ENCODE results near the gene BTBD6. TPM values are rescaled to one million over a fixed set of nuclear protein-coding genes. Genes with fewer than 3 reads are reported as not detected.

BTBD6 gene
- total and polyA plus RNA-seq, 3 experiments from 2014 or later: 16.2 to 55.0 (median 54.1) TPM

DNA sequence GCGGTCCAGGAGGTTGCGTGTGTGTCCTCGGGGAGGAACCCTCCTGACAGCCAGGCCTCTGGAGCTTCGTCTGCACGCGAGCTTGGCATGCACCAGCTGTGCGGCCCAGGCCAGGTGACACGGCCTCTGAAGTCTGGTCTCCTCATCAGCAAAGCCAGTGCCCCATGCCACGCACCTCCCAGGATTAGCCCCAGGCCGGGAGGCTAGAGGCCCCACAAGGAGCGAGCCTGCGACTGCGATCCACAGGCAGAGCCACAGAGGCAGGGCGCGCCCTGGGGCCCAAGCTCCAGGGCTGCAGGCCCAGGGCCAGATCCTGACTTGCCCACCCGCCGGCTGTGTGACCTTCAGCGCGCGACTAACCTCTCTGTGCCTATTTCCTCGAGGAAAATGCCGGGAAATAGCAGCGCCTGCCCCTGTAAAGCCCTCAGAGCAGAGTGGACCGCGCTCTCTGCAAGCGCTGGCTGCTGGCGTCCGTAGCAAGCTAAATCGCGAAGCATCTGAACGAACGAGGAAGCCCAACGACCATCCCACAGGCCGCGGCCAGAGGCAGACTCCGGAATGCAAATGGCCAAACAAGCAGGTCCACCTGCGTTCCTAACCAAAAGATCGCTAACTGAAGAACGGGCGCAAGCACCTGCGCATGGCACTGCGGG lies 492 bp upstream of the BTBD6 start:
- H3K4me3 Mint-ChIP-seq: peak overlapping the region; percentile 76 to 90 (median 79)

DNA sequence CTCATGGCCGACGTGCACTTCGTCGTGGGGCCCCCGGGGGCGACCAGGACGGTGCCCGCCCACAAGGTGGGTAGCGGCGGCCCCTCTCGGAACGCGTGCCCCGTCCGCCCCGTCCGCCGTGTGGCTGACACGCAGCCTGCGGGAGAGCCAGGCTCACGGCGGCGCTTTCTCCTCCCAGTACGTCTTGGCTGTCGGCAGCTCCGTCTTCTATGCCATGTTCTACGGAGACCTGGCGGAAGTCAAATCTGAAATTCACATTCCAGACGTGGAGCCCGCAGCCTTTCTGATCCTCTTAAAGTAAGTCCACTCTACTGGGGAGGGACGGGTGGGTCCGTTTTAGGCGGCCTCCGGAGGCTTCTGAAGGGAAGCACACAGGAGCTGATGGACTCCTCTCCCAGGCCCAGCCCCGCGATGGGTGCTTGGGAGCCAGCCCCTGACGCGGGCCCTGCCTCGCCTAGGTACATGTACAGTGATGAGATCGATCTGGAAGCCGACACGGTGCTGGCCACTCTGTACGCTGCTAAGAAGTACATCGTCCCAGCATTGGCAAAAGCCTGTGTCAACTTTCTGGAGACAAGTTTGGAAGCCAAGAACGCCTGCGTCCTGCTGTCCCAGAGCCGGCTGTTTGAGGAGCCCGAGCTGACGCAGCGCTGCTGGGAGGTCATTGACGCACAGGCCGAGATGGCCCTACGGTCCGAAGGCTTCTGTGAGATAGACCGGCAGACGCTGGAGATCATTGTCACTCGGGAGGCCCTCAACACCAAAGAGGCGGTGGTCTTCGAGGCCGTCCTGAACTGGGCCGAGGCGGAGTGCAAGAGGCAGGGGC lies 1.1 kb downstream of the BTBD6 start:
- H3K4me3 Mint-ChIP-seq: peak overlapping the region; percentile 66 to 83 (median 79)
- POLR2A ChIA-PET: interaction anchor here (1.9 to 2.0 kb wide), 2 partner anchors 51 to 65 kb away, joined by 7 to 15 read pairs; partner anchors contain the start of genes BRF1 and PACS2

More for the DNA sequence above, 492 bp upstream of the BTBD6 start:
- no peak for DNase-seq
- peaks cover 17% of the 10 kb centered on the region for H3K4me1 ChIP-seq (ENCODE audit: insufficient read depth, low read length)
- peak overlapping the region; percentile 51 for H3K27ac ChIP-seq (ENCODE audit: low read depth, low read length)
- H3K36me3 ChIP-seq (ENCODE audit: insufficient read depth, low read length): no peaks in the 10 kb centered on the region
- Mint-ChIP-seq H3K27me3 (no peaks in the 10 kb centered on the region), H3K9me3 (no peaks in the 10 kb centered on the region), H3K4me1 (peaks cover 18 to 46% (median 45%) of the 10 kb centered on the region in 3 donors), H3K27ac (peak overlapping the region; percentile 42 to 95 (median 78)), H3K36me3 (peaks cover 0 to 48% (median 2%) of the 10 kb centered on the region in 3 donors)
- peak overlapping the region; percentile 82 for H3K4me3 ChIP-seq (ENCODE audit: low read length)
- H3K9me3 ChIP-seq (ENCODE audit: low read length): no peaks in the 10 kb centered on the region
- no peaks in the 10 kb centered on the region for H3K27me3 ChIP-seq (ENCODE audit: insufficient read depth, low read length, poor library complexity, severe bottlenecking)
- ChIA-PET POLR2A (interaction anchor here (0.8 to 2.0 kb wide), 4 partner anchors 53 to 495 kb away, joined by 3 to 15 read pairs (median 6); partner anchors contain the start of genes BRF1, GPR132 and PACS2), CTCF (interaction anchor here (0.9 to 1.7 kb wide), 6 partner anchors 9 to 157 kb away, joined by 3 to 11 read pairs (median 4); partner anchors contain the start of genes BRF1 and PACS2)

DNA sequence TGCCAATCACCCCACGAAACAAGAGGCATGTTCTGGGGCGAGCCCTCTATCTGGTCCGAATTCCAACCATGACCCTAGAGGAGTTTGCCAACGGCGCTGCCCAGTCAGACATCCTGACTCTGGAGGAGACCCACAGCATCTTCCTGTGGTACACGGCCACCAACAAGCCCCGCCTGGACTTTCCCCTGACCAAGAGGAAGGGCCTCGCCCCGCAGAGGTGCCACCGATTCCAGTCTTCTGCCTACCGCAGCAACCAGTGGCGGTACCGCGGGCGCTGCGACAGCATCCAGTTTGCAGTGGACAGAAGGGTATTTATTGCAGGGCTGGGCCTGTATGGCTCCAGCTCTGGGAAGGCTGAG lies 1.7 kb downstream of the BTBD6 start:
- Histone ChIP-seq H3K4me3 (ENCODE audit: low read length) (no peak overlapping the region), H3K27me3 (ENCODE audit: insufficient read depth, low read length, poor library complexity, severe bottlenecking) (no peaks in the 10 kb centered on the region), H3K4me1 (ENCODE audit: insufficient read depth, low read length) (peaks cover 17% of the 10 kb centered on the region), H3K36me3 (ENCODE audit: insufficient read depth, low read length) (no peaks in the 10 kb centered on the region), H3K9me3 (ENCODE audit: low read length) (no peaks in the 10 kb centered on the region), H3K27ac (ENCODE audit: low read depth, low read length) (no peak overlapping the region)
- Mint-ChIP-seq H3K36me3 (peaks cover 0 to 48% (median 2%) of the 10 kb centered on the region in 3 donors), H3K4me3 (peak overlapping the region; percentile 54 to 82 (median 79)), H3K27me3 (no peaks in the 10 kb centered on the region), H3K9me3 (no peaks in the 10 kb centered on the region), H3K4me1 (peaks cover 18 to 39% (median 34%) of the 10 kb centered on the region in 3 donors), H3K27ac (peak overlapping the region; percentile 33 to 96 (median 80))
- no peak for DNase-seq
- ChIA-PET CTCF (no interaction called here), POLR2A (no interaction called here)

More for the DNA sequence above, 1.1 kb downstream of the BTBD6 start:
- no peaks in the 10 kb centered on the region for H3K27me3 Mint-ChIP-seq
- Histone ChIP-seq H3K27me3 (ENCODE audit: insufficient read depth, low read length, poor library complexity, severe bottlenecking) (no peaks in the 10 kb centered on the region), H3K9me3 (ENCODE audit: low read length) (no peaks in the 10 kb centered on the region), H3K27ac (ENCODE audit: low read depth, low read length) (no peak overlapping the region), H3K36me3 (ENCODE audit: insufficient read depth, low read length) (no peaks in the 10 kb centered on the region), H3K4me3 (ENCODE audit: low read length) (no peak overlapping the region), H3K4me1 (ENCODE audit: insufficient read depth, low read length) (peaks cover 17% of the 10 kb centered on the region)
- H3K4me1 Mint-ChIP-seq: peaks cover 18 to 44% (median 39%) of the 10 kb centered on the region in 3 donors
- H3K9me3 Mint-ChIP-seq: no peaks in the 10 kb centered on the region
- CTCF ChIA-PET: interaction anchor here (1.6 to 1.7 kb wide), 2 partner anchors 52 to 65 kb away, joined by 4 to 11 read pairs; partner anchors contain the start of genes BRF1 and PACS2
- no peak for DNase-seq
- peak overlapping the region; percentile 70 to 96 (median 80) for H3K27ac Mint-ChIP-seq
- H3K36me3 Mint-ChIP-seq: peaks cover 0 to 53% (median 2%) of the 10 kb centered on the region in 3 donors

DNA sequence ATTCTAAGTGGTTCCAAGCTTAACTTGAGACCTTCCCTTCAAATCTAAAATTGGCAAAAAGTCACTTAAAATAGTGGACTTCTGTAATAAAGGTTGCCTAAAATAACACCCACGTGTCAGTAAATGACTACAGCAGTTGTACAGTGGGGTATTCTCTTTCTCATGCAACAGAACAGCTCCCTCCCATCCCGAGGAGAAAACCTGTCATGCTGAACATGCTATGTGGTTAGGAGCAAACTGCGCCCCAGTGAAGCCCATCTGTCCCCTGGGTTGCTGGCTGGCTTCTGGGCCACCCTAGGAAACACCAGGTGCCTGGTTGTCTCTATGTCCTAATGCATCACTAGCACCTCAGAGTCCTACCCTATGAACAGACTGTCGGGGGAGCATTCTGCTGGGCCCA lies 2.7 kb downstream of the BTBD6 start:
- Histone ChIP-seq H3K27me3 (ENCODE audit: insufficient read depth, low read length, poor library complexity, severe bottlenecking) (no peaks in the 10 kb centered on the region), H3K4me1 (ENCODE audit: insufficient read depth, low read length) (peaks cover 17% of the 10 kb centered on the region), H3K36me3 (ENCODE audit: insufficient read depth, low read length) (no peaks in the 10 kb centered on the region), H3K27ac (ENCODE audit: low read depth, low read length) (no peak overlapping the region), H3K9me3 (ENCODE audit: low read length) (no peaks in the 10 kb centered on the region), H3K4me3 (ENCODE audit: low read length) (no peak overlapping the region)
- ChIA-PET CTCF (no interaction called here), POLR2A (no interaction called here)
- no peak for DNase-seq
- H3K27me3 Mint-ChIP-seq: no peaks in the 10 kb centered on the region
- peaks cover 0 to 43% (median 2%) of the 10 kb centered on the region in 3 donors for H3K36me3 Mint-ChIP-seq
- peaks cover 13 to 31% (median 27%) of the 10 kb centered on the region in 3 donors for H3K4me1 Mint-ChIP-seq
- H3K27ac Mint-ChIP-seq: peak overlapping the region in 7 of 8 donors; percentile 50 to 89 (median 80)
- peak overlapping the region in 6 of 7 donors; percentile 38 to 80 (median 61) for H3K4me3 Mint-ChIP-seq
- H3K9me3 Mint-ChIP-seq: no peaks in the 10 kb centered on the region

DNA sequence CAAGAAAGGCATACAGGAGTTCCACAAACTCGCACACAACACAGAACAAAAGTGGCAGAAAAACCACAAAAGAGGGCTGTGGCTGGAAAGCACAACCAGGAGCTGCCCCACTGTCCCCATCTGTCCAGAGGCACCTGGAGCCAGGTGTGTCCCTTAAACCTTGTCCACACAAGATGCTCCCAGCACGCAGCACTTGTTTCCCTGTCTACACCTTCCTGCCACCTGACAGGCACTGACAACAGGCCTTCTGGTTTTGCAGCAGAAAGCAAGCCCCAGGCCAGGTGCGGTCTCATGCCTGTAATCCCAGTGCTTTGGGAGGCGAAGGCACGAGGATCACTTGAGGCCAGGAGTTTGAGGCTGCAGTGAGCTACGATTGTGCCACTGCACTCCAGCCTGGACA lies 3.6 kb downstream of the BTBD6 start:
- CTCF ChIA-PET: no interaction called here
- Histone ChIP-seq H3K27ac (ENCODE audit: low read depth, low read length) (no peak overlapping the region), H3K9me3 (ENCODE audit: low read length) (no peaks in the 10 kb centered on the region), H3K4me1 (ENCODE audit: insufficient read depth, low read length) (peaks cover 17% of the 10 kb centered on the region), H3K4me3 (ENCODE audit: low read length) (no peak overlapping the region), H3K36me3 (ENCODE audit: insufficient read depth, low read length) (no peaks in the 10 kb centered on the region), H3K27me3 (ENCODE audit: insufficient read depth, low read length, poor library complexity, severe bottlenecking) (no peaks in the 10 kb centered on the region)
- POLR2A ChIA-PET: no interaction called here
- DNase-seq: no peak
- H3K36me3 Mint-ChIP-seq: peaks cover 0 to 43% (median 2%) of the 10 kb centered on the region in 3 donors
- peak overlapping the region in 1 of 7 donors; percentile 57 for H3K4me3 Mint-ChIP-seq
- no peaks in the 10 kb centered on the region for H3K27me3 Mint-ChIP-seq
- no peaks in the 10 kb centered on the region for H3K9me3 Mint-ChIP-seq
- peaks cover 11 to 26% (median 21%) of the 10 kb centered on the region in 3 donors for H3K4me1 Mint-ChIP-seq
- peak overlapping the region in 3 of 8 donors; percentile 76 to 82 (median 80) for H3K27ac Mint-ChIP-seq

DNA sequence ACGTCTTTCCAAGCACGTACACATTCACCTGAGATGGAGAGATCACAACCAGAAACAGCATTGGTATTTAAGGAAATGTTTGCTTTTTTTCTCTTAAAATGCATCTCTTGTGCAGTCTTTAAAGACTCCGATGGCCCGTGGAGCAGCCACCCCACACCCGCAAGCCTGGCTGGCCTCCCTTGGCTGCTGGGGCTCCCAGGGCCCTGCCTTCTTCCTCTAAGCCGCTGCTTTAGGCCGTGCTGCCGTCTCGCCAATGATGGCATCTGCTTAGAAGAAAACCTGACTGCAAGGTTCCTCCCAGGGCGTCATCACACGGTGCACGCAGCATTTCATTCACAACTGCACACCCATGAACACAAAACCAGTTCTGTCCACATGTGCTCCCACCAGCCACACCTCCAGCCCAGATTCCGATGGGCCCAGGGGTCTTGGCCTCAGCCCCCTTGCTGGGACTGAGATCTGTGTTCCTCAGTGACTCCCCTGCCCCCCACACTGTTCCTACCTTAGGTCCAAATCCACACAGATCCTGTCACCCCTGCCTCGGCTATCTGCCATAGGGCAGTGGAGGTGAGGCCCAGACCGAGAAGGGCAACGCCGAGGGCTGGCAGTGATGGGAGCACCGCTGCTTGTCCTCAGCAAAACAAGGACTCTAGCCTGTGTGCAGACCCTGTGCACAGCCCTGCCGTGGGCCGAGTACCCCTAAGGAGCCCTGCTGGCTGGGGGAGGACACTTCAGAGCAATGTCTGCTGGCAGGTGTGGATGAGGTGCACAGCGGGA lies 4.4 kb downstream of the BTBD6 start:
- Mint-ChIP-seq H3K27ac (peak overlapping the region in 5 of 8 donors; percentile 12 to 80 (median 38)), H3K9me3 (no peaks in the 10 kb centered on the region), H3K36me3 (peaks cover 0 to 46% (median 2%) of the 10 kb centered on the region in 3 donors), H3K4me3 (peak overlapping the region in 2 of 7 donors; percentile 57 to 72), H3K4me1 (peaks cover 5 to 23% (median 19%) of the 10 kb centered on the region in 3 donors), H3K27me3 (no peaks in the 10 kb centered on the region)
- Histone ChIP-seq H3K9me3 (ENCODE audit: low read length) (no peaks in the 10 kb centered on the region), H3K4me3 (ENCODE audit: low read length) (no peak overlapping the region), H3K36me3 (ENCODE audit: insufficient read depth, low read length) (no peaks in the 10 kb centered on the region), H3K27me3 (ENCODE audit: insufficient read depth, low read length, poor library complexity, severe bottlenecking) (no peaks in the 10 kb centered on the region), H3K27ac (ENCODE audit: low read depth, low read length) (no peak overlapping the region), H3K4me1 (ENCODE audit: insufficient read depth, low read length) (peaks cover 17% of the 10 kb centered on the region)
- ChIA-PET POLR2A (no interaction called here), CTCF (no interaction called here)
- DNase-seq: no peak

DNA sequence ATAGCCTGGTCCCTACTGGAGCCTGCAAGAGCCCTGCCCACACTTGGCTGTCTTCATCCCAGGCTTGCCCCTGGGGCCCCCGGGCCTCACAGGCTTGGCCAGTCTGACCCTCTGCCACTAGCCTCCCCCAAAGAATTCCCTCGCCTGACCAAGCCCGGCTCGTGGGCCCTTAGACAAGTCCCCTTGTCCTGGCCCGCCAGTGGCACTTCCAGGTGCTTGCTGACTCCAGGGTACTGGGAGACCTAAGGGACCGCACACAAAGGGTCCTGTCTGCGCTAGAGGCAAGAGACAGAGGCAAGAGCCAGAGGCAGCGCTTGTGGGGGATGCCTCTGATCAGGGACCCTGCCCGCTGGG lies 5.0 kb downstream of the BTBD6 start:
- Mint-ChIP-seq H3K4me3 (no peak overlapping the region), H3K36me3 (peaks cover 0 to 48% (median 2%) of the 10 kb centered on the region in 3 donors), H3K4me1 (peaks cover 5 to 25% (median 21%) of the 10 kb centered on the region in 3 donors), H3K27me3 (no peaks in the 10 kb centered on the region), H3K27ac (peak overlapping the region in 2 of 8 donors; percentile 61 to 73), H3K9me3 (no peaks in the 10 kb centered on the region)
- no peaks in the 10 kb centered on the region for H3K36me3 ChIP-seq (ENCODE audit: insufficient read depth, low read length)
- peaks cover 12% of the 10 kb centered on the region for H3K4me1 ChIP-seq (ENCODE audit: insufficient read depth, low read length)
- ChIA-PET POLR2A (no interaction called here), CTCF (no interaction called here)
- no peaks in the 10 kb centered on the region for H3K9me3 ChIP-seq (ENCODE audit: low read length)
- DNase-seq: no peak
- no peaks in the 10 kb centered on the region for H3K27me3 ChIP-seq (ENCODE audit: insufficient read depth, low read length, poor library complexity, severe bottlenecking)
- no peak overlapping the region for H3K4me3 ChIP-seq (ENCODE audit: low read length)
- no peak overlapping the region for H3K27ac ChIP-seq (ENCODE audit: low read depth, low read length)
